Mesenteric fat pad (tissue), 1 donor: ENCODE measurements around the gene TRPT1. TPM values are rescaled to one million over a fixed set of nuclear protein-coding genes. Genes with fewer than 3 reads are reported as not detected.

ENCODE experiments used
- DNase-seq: peaks from one replicate; pipeline ENCODE4 v3.0.0-alpha.2; 2020; ENCODE audit warnings: low spot score
- long read RNA-seq: library from polyadenylated mRNA; unstranded; transcript quantifications from one replicate; pipeline ENCODE4 v2.0.0, GENCODE V29; 2020
- total RNA-seq: library from RNA; stranded (reverse); fragmentation: NEBNext Ultra II Directional; extraction: Animal tissue kit (Norgen Biotek cat#: 25700); gene quantifications from one replicate; pipeline ENCODE4 v1.2.1, GENCODE V29; 2021
- donor health status: DM: yes; HTN: yes; CAD: no.

Gene TRPT1, protein sequence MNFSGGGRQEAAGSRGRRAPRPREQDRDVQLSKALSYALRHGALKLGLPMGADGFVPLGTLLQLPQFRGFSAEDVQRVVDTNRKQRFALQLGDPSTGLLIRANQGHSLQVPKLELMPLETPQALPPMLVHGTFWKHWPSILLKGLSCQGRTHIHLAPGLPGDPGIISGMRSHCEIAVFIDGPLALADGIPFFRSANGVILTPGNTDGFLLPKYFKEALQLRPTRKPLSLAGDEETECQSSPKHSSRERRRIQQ
- 32.7 TPM for total RNA-seq
- long read RNA-seq, transcript TRPT1-203 (7 exons, 865 nt) = minor isoform, 6 of 58 reads
- long read RNA-seq, transcript TRPT1-201 (8 exons, 962 nt) = major isoform, 7 of 58 reads
- long read RNA-seq, partial matches to known transcripts = 6 of 58 reads
- long read RNA-seq, other reads (novel, unspliced or antisense) = 38 of 58 reads

DNA sequence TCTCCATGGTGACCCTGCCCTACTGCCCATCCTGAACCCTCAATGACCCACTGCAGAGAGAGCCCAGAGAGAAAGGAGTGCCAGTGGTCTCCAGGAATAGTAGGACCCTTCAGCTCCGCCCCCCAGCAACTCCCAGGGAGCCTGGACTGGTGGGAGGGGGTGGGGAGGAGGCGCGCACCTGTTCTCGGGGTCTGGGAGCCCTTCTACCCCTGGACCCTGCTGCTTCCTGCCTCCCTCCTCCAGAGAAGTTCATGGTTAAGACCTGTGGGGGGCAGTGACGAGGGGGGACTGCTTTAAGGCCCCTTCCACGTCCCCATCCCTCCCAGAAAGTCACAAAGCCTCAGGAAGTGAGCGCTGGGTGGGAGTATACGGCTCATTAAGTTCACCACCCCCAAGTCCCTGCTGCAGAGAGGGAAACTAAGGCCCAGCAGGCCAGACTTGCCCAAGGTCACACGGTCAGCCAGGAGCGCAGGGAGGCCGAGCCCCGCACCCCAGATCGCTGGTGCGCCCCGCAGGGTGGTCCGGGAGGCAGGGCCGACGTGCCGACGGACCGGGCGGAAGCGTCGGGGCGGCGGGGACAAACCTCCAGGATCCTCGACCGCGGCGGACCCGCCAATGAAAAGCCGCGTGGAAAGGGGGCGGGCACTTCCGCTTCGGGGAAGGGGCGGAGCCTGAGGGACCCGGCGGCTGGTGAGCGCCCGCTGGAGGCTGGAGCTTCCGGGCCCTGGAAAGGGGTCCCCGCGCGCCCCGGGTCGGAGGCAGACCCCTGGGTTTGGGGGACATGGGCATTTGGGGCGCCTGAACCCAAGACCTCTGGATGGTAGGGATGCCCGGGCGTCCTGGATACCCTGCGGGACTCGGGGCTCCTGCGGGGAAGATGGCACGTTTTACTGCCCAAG is at the start of gene TRPT1, which contains the start of gene NUDT22:
TSS of gene TRPT1 (minus strand) at position 579 of the 899 bp plus-strand sequence. CDS start at position 253, 326 bp downstream.
TSS of gene NUDT22 (plus strand) at position 667 of the 899 bp plus-strand sequence. CDS start 379 bp downstream, outside the sequence.
- peak; percentile 98 for DNase-seq

- DNase-seq = no peak
These were observed 49.2 kb upstream of the TRPT1 start for GRCh38 chr11:64275031-64275800.

- DNase-seq = peak; percentile 99
These were observed 43.7 kb upstream of the TRPT1 start for GRCh38 chr11:64269540-64270220.

- DNase-seq = no peak
These were observed 43.0 kb upstream of the TRPT1 start for GRCh38 chr11:64268893-64269539.

- no peak for DNase-seq
These were observed 42.3 kb upstream of the TRPT1 start for GRCh38 chr11:64268025-64268892.

DNA sequence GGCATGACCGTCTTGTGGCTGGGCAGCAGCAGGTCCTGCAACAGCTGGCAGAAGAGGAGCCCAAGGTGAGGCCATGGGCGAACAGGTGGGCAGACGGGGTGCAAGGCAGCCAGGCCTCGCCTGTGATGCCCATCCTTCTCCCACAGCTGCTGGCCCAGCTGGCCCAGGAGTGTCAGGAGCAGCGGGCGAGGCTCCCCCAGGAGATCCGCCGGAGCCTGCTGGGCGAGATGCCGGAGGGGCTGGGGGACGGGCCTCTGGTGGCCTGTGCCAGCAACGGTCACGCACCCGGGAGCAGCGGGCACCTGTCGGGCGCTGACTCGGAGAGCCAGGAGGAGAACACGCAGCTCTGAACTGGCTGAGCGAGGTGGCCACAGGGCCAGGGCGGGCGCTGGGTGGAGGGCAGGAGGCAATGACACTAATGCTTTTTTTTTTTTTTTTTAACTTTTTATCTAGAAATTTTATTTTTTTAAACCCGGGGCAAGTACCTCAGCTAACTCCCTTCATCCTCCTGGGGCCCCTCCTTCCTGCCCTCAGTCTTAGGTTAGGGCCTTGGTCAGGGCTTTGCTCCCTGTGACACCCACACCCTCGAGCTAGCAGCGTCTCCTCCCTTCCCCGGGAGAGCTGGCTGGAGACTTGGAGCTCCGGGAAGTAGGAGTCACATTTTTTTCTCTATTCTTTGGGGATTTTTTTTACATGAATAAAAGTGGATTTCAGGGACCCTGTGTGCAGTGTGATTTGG is 41.4 kb upstream of the TRPT1 start:
- DNase-seq = no peak

- no peak for DNase-seq
These were observed 40.4 kb upstream of the TRPT1 start for GRCh38 chr11:64266339-64266738.

- DNase-seq = no peak
These were observed 39.5 kb upstream of the TRPT1 start for GRCh38 chr11:64265176-64266160.

GRCh38 chr11:64264371-64264852 is 38.4 kb upstream of the TRPT1 start:
- no peak for DNase-seq

DNA sequence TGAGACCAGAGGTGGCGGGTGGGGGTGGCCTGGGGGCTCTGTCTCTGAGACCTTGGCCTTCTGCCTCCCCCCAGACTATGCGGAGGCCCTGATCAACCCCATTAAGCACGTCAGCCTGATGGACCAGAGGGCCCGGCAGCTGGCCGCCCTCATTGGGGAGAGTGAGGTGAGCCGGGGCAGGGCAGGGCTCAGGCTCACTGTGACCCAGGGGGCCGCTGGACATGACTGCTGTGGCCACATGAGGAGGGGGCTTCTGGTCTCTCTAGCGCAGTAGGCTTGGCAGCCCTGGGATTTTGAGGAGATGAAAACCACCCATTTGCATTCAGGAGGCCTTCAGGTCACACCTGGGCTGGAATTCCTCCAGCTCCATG is 37.9 kb upstream of the TRPT1 start:
- no peak for DNase-seq

GRCh38 chr11:64263021-64263946 is 37.3 kb upstream of the TRPT1 start:
- no peak for DNase-seq

- no peak for DNase-seq
These were observed 36.5 kb upstream of the TRPT1 start for GRCh38 chr11:64262271-64263002.

- no peak for DNase-seq
These were observed 35.6 kb upstream of the TRPT1 start for GRCh38 chr11:64261556-64262080.

DNA sequence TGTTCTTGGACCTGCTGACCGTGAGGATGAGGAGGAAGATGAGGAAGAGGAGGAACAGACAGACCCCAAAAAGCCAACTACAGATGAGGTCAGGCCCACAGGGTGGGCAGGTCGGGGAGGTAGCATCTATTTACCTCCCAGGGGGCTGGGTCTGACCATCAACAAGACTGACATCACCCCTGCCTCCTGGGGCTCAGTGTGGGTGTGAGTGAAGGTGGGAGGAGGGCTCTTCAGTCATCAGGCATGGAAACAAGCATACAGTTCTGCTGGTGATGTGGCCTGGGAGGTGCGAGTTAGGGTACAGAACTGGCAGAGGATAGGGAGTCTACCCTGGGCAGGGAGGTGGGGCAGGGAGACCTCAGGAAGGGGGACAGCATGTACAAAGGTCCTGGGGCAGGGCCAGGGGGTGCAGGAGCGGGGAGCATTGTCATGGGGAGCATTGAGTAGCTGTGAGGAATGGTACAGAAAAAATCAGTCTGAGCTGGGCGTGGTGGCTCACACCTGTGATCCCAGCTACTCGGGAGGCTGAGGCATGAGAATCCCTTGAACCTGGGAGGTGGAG is 34.2 kb upstream of the TRPT1 start:
- DNase-seq = no peak
